HAP-1 (cell line): Measurements from ENCODE around the gene CRNKL1.
A peak's percentile ranks its signal among the peaks of the same experiment; 100 is the strongest.

Experiments
- DNase-seq, 2 experiments: peaks; one replicate each; pipeline ENCODE4 v3.0.0-alpha.2; 2016 to 2020; ENCODE audit warnings: low spot score in 2 of 2
- H3K27me3 ChIP-seq: fragments of 250-450 bp; sonication (Bioruptor Pico); 2 replicates; pipeline ENCODE4 v1.5.1; 2020; ENCODE audit warnings: low read depth, mild to moderate bottlenecking, moderate library complexity
- H3K36me3 ChIP-seq: fragments of 250-450 bp; sonication (Bioruptor Pico); replicated peaks from 2 replicates; pipeline ENCODE4 v1.5.1; 2020; ENCODE audit warnings: mild to moderate bottlenecking
- H3K4me1 ChIP-seq: fragments of 250-450 bp; sonication (Bioruptor Pico); 2 replicates; pipeline ENCODE4 v1.5.1; 2020; ENCODE audit warnings: mild to moderate bottlenecking
- H3K4me3 ChIP-seq: fragments of 250-450 bp; sonication (Bioruptor Pico); 2 replicates; pipeline ENCODE4 v1.5.1; 2020; ENCODE audit warnings: mild to moderate bottlenecking, moderate library complexity
- H3K9me3 ChIP-seq: fragments of 250-450 bp; sonication (Bioruptor Pico); 2 replicates; pipeline ENCODE4 v1.5.1; 2020; ENCODE audit warnings: mild to moderate bottlenecking, moderate library complexity
- in situ Hi-C: fragments of 300-500 bp; cut with MboI; formaldehyde crosslinking; loops from 3 replicates; pipeline ENCODE4 v1.14.3; 2020; ENCODE audit warnings: low sequenced_read_pairs, inconsistent platforms, mixed read lengths

Gene CRNKL1

GRCh38 chr20:20078041-20078440 is 25.8 kb upstream of the CRNKL1 start:
- Histone ChIP-seq H3K27me3 (peaks cover 20% of the 10 kb centered on the region), H3K36me3 (no peaks in the 10 kb centered on the region), H3K4me1 (no peaks in the 10 kb centered on the region), H3K9me3 (no peaks in the 10 kb centered on the region), H3K4me3 (no peak overlapping the region)
- in situ Hi-C loops, result no loop called here
- no peak for DNase-seq

DNA sequence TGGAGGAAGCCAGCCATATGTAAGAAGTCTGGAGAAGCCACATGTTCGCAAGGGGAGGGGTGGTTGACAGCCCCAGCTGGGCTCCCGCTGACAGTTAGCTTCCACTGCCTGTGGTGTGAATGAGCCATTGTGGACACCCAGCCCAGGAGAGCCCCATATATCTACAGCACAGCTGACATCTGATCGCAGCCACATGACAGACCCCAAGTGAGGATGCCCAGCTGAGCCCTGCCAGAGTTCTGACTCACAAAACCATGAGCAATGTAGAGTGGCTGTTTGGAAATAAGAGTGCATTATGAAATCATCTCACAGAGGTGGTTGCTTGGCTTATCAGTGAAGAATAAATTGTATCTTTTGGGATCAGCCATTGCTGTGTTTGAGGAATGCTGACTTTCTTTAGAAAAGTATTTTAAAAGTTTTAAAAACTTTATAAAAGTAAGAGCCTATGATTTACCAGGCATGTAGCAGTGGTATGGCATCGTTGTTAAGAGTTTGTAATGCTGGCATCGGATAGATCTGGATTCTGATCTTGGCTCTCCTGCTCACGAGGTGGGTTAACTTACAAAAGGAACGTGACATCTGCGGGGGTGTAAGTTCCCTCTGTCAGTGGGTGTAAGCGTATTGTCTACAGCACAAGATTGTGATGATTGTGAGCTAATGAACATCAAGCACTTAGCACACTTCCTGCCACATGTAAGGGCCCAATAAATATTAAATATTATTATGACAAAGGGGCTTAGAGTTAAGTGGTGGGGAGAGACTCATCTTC is 24.2 kb upstream of the CRNKL1 start:
- Histone ChIP-seq H3K27me3 (peaks cover 24% of the 10 kb centered on the region), H3K36me3 (no peaks in the 10 kb centered on the region), H3K9me3 (no peaks in the 10 kb centered on the region), H3K4me3 (no peak overlapping the region), H3K4me1 (no peaks in the 10 kb centered on the region)
- DNase-seq, result no peak
- in situ Hi-C loops, result no loop called here

GRCh38 chr20:20075032-20075431 is 22.8 kb upstream of the CRNKL1 start:
- H3K4me1 ChIP-seq, result no peaks in the 10 kb centered on the region
- in situ Hi-C loops, result no loop called here
- no peak for DNase-seq
- no peak overlapping the region for H3K4me3 ChIP-seq
- no peaks in the 10 kb centered on the region for H3K9me3 ChIP-seq
- H3K27me3 ChIP-seq, result peaks cover 18% of the 10 kb centered on the region
- H3K36me3 ChIP-seq, result no peaks in the 10 kb centered on the region

DNA sequence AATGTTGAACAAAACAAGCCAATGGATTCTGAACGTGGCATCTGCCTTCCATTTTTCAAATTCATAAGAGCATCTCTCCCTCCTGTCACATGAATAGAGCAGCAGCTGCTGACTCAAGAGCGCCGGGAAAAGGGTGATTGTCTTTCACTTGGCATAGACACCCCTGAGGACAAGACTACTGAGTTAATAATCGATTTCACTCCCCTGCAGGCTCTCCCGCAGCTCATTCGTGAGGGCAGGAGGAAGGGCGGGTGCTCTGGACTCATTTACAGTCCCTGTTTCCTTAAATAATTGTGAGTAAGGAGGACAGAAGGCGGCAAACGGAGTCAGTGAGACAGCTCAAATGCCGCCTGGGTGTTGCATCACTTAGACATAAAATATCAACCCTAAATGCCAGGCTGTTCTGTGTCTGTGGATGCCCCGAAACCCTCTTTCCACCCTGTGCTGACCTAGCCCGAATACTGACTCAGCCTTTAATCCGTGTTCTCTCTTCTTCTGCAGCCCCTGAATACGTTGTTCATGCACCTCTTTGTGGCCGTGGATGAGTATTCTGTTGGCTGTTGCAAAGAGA is 21.6 kb upstream of the CRNKL1 start:
- Histone ChIP-seq H3K9me3 (no peaks in the 10 kb centered on the region), H3K4me3 (no peak overlapping the region), H3K4me1 (no peaks in the 10 kb centered on the region), H3K27me3 (peaks cover 16% of the 10 kb centered on the region; the same call in 1 of the 2 replicates), H3K36me3 (no peaks in the 10 kb centered on the region)
- in situ Hi-C loops, result no loop called here
- no peak for DNase-seq

- Histone ChIP-seq H3K4me3 (no peak overlapping the region), H3K9me3 (no peaks in the 10 kb centered on the region), H3K4me1 (no peaks in the 10 kb centered on the region), H3K36me3 (no peaks in the 10 kb centered on the region), H3K27me3 (peaks cover 9% of the 10 kb centered on the region; the same call in 1 of the 2 replicates)
- in situ Hi-C loops, result no loop called here
- no peak for DNase-seq
These were observed 18.8 kb upstream of the CRNKL1 start for GRCh38 chr20:20070871-20071726.

- no peak for DNase-seq
- Histone ChIP-seq H3K4me3 (no peak overlapping the region), H3K36me3 (no peaks in the 10 kb centered on the region), H3K9me3 (no peaks in the 10 kb centered on the region), H3K27me3 (peaks cover 26% of the 10 kb centered on the region), H3K4me1 (no peaks in the 10 kb centered on the region)
- in situ Hi-C loops, result no loop called here
These were observed 13.1 kb upstream of the CRNKL1 start for GRCh38 chr20:20065361-20065760.

- Histone ChIP-seq H3K9me3 (no peaks in the 10 kb centered on the region), H3K27me3 (peaks cover 26% of the 10 kb centered on the region), H3K36me3 (no peaks in the 10 kb centered on the region), H3K4me3 (no peak overlapping the region), H3K4me1 (no peaks in the 10 kb centered on the region)
- in situ Hi-C loops, result no loop called here
- no peak for DNase-seq
These were observed 11.9 kb upstream of the CRNKL1 start for GRCh38 chr20:20063941-20064702.

DNA sequence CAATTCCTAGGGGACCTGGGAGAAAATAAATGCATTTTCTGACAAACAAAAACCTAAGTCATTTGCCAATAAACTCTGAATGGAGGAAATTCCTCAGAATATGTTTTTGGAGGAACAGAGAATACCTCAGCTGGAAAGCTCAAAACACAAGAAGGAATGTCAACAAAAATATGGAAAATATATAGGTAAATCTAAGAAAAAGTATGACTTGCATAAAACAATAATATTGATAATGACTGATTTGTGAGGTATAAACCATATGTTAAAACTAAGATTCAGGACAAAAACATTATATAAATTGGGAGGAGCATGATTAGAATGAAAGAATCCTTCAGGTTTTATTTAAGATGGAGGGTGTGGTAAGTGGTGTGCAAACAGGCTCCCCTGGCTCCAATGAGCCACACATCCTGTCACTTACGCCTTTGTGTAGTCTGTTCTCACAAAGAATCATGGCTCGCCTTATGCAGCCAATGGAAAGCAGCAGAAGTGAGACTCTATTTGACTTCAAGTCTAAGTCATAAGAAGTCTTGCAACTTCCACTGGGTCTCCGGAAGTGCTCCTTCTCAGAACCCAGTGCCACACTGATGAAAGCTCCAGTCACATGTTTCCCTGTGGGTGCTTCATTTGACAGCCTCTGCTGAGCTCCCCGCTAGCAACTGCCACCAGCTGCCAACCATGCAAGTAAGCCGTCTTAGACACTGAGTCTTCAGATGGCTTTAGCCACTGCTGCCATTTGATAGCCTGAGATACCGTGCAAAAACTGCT is 8.2 kb upstream of the CRNKL1 start:
- in situ Hi-C loops, result no loop called here
- DNase-seq, result no peak
- no peaks in the 10 kb centered on the region for H3K36me3 ChIP-seq

DNA sequence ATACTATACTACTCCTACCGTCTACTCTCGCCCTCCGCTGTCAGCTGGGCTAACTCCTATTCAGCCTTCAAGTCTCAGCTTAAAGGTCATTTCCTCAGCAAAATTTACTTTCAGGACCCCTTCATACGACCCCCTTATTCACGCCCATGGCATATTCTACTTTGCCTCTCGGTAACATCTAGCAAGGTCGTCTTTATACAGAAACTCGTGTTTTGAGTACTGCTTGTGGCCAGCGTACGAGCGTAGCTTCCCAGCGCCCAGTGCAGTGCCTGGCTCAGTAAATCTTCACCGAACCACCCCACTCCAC is 546 bp downstream of the CRNKL1 start:
- no peak for DNase-seq
- peak overlapping the region; percentile 92 for H3K4me3 ChIP-seq
- H3K4me1 ChIP-seq, result peaks cover 3% of the 10 kb centered on the region
- H3K9me3 ChIP-seq, result no peaks in the 10 kb centered on the region
- H3K27me3 ChIP-seq, result peaks cover 13% of the 10 kb centered on the region
- H3K36me3 ChIP-seq, result peaks cover 20% of the 10 kb centered on the region
- in situ Hi-C loops, result no loop called here

More for the DNA sequence above, 8.2 kb upstream of the CRNKL1 start:
- Histone ChIP-seq H3K9me3 (no peaks in the 10 kb centered on the region), H3K4me1 (no peaks in the 10 kb centered on the region), H3K4me3 (no peak overlapping the region), H3K27me3 (peaks cover 31% of the 10 kb centered on the region)

- in situ Hi-C loops, result no loop called here
- H3K4me3 ChIP-seq, result no peak overlapping the region
- no peak for DNase-seq
- no peaks in the 10 kb centered on the region for H3K27me3 ChIP-seq
- peaks cover 4% of the 10 kb centered on the region; the same call in 1 of the 2 replicates for H3K4me1 ChIP-seq
- no peaks in the 10 kb centered on the region for H3K9me3 ChIP-seq
- peaks cover 73% of the 10 kb centered on the region for H3K36me3 ChIP-seq
These were observed 12.4 kb downstream of the CRNKL1 start for GRCh38 chr20:20039752-20040387.

DNA sequence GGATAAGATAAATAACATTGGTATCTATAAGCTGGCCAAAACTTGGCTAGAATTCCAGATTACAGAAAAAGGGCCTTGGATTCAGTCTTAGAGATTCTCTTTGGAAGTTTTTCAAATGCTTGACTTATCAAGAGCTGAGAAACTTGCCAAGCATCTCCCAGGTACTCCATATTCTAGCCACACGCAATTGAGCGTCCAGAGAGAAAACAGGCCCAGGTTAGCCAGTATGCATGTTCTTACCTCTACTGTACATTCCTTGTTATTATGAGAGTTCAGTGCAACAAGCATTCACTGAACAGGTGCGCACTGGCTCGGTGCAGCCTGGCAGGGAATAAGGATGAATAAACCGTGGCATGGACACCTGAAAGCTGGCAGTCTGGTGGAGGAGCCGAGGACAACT is 13.7 kb downstream of the CRNKL1 start:
- Histone ChIP-seq H3K4me3 (no peak overlapping the region), H3K4me1 (peaks cover 4% of the 10 kb centered on the region; the same call in 1 of the 2 replicates), H3K27me3 (no peaks in the 10 kb centered on the region), H3K9me3 (no peaks in the 10 kb centered on the region), H3K36me3 (peaks cover 84% of the 10 kb centered on the region)
- in situ Hi-C loops, result no loop called here
- no peak for DNase-seq

DNA sequence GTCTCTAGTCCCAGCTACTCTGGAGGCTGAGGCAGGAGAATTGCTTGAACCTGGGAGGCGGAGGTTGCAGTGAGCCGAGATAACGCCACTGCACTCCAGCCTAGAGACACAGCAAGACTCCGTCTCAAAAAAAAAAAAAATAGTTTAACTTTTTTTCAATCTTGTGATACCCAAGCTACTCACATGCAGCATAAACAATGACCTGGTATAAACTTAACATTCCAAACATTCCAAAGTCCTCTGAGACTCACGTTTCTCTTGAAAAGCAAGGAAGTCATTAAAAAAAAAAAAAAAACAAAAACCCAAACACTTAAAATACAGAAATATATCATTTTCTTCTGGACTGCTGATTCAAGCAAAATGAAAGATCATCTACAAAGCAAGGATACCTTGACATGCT is 14.3 kb downstream of the CRNKL1 start:
- Histone ChIP-seq H3K4me3 (no peak overlapping the region), H3K27me3 (no peaks in the 10 kb centered on the region), H3K36me3 (peaks cover 86% of the 10 kb centered on the region), H3K4me1 (peaks cover 4% of the 10 kb centered on the region; the same call in 1 of the 2 replicates), H3K9me3 (no peaks in the 10 kb centered on the region)
- in situ Hi-C loops, result no loop called here
- no peak for DNase-seq
